Ramos (cell line): ENCODE measurements around the gene KCNK3.
"Not testable (repeated sequence)": the region's sequence is repeated elsewhere in the genome, so short reads cannot be mapped to it uniquely, and the experiment has no call there.

Experiments
- in situ Hi-C: fragments of 300-500 bp; cut with MboI; formaldehyde crosslinking; loops from one replicate; pipeline ENCODE4 v1.14.3; 2022; ENCODE audit warnings: low sequenced_read_pairs; ENCODE audit not compliant: unreplicated experiment

The KCNK3 gene

GRCh38 chr2:26660363-26660962, 32.1 kb upstream of the KCNK3 start:
- in situ Hi-C loops: no loop called here

- in situ Hi-C loops: not testable (repeated sequence)
These were observed 27.2 kb upstream of the KCNK3 start for GRCh38 chr2:26665296-26665695.

- in situ Hi-C loops: no loop called here
These were observed 25.9 kb upstream of the KCNK3 start for GRCh38 chr2:26666671-26667070.

DNA sequence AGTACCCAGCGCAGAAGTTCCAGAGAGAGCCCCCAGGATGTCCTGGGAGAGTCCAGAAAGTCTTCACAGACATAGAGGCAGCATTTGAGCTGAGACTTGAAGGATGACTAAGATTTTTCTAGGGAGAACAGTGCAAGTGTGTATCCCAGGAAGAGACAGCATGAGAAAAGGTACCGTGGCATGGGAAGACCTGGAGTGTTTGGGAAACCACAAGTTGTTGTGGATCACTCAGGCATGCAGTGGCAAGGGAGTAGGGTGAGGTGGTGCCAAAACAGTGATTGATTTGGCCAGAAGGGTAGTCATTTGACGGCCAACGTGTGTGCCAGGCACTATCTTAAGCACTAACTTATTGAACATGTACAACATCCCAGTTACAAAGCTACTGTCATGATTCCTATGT, 24.5 kb upstream of the KCNK3 start:
- in situ Hi-C loops: no loop called here

DNA sequence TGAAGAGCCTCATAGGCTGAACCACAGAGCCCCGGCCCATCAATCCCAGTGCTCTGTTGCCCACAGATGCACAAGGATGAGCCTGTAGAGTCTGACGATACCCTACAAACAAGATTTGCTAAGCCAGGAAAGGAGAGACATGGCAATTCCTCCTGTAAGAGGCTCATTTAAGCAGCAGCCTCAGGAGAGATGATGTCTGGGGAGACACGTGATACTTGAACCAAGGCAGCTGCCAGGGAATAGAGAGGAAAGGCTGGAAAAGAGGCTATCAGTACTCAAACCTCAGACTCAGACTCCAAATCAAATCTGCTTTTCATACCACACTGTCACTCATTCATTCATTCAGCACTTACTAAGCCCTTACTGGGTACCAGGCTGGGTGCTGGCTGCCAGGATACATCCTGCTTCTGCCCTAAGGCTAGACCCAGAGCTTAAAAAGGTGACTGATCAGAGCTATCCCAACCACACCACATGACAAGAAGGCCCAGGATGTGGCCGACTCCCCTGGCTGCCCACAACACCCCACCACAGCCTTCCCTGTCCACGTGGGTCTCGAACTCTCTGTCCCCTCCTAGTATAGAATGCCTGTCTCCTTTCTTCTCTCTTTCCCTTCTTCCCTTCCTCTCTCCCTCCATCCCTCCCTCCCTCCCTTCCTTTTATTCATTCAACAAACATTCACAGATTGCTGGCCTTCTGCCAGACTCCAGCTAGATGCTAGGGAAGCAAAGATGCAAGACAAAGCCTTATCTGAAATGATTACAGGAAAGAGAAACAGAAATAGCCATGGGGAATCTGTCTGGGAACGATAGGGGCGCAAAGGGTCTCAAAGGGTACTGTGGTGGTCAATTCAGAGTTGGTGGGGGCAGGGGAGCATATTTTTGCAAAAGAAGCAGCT, 23.4 kb upstream of the KCNK3 start:
- in situ Hi-C loops: no loop called here

GRCh38 chr2:26670171-26670570, 22.4 kb upstream of the KCNK3 start:
- in situ Hi-C loops: no loop called here

- in situ Hi-C loops: no loop called here
These were observed 21.5 kb upstream of the KCNK3 start for GRCh38 chr2:26670931-26671460.

- in situ Hi-C loops: no loop called here
These were observed 20.8 kb upstream of the KCNK3 start for GRCh38 chr2:26671691-26672090.

GRCh38 chr2:26672112-26672817, 20.3 kb upstream of the KCNK3 start:
- in situ Hi-C loops: no loop called here

GRCh38 chr2:26672818-26673393, 19.6 kb upstream of the KCNK3 start:
- in situ Hi-C loops: no loop called here

DNA sequence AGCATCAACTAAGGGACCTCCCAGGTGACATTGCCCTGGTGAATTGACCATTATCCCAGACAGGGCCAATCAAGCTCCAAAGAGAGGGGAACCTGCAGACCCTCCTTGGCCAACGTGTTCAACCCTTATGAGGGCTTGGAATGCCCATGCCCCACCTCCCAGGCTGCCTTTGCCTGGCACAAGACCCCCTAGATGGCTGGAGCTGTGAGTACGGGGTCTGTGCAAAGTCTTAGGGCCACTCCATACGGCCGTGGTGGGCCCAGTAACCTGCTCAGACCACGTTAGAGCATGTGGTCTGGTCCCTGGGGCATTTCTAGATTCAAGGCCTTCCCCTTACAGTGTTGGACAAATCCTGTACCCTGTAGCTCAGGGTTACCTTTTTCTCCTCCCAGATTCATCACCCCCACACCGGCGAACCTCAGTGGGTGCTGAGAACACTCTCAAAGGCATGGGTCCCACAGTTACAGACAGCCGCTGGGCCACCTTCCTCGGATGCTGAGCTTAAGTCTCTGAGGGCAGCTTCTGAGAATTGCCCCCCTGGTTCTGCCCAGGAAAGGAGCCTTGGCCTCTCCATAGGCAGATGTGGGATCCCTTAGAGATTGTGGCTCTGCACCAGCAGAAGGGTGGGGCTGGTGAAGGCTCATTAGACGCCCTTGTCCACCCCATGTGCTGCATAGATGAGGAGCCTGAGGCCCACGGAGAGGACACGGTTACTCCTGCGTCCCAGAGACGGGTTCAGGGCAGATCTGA, 18.3 kb upstream of the KCNK3 start:
- in situ Hi-C loops: no loop called here

- in situ Hi-C loops: no loop called here
These were observed 17.8 kb upstream of the KCNK3 start for GRCh38 chr2:26674771-26675170.

- in situ Hi-C loops: no loop called here
These were observed 16.8 kb upstream of the KCNK3 start for GRCh38 chr2:26675651-26676255.

GRCh38 chr2:26678035-26678434, 14.5 kb upstream of the KCNK3 start:
- in situ Hi-C loops: no loop called here

DNA sequence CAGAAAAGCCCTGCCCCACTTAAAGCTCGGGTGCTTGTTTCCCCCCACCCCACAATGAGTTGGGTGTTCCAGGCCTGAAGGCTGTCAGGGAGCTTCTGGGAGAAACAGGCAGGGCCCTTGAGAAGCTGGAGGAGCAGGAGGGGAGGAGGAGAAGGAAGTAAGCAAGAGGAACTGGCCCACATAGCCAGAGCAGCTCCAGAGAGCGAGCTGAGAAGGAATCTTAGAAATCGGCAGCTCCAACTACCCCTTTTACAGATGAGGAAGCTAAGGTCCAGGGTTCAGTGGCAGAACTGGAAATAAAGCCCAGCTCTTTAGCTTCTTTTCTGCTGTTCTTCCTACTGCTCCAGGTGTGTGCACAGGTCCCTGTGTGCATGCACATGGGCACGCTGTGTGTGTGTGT, 12.7 kb upstream of the KCNK3 start:
- in situ Hi-C loops: no loop called here

DNA sequence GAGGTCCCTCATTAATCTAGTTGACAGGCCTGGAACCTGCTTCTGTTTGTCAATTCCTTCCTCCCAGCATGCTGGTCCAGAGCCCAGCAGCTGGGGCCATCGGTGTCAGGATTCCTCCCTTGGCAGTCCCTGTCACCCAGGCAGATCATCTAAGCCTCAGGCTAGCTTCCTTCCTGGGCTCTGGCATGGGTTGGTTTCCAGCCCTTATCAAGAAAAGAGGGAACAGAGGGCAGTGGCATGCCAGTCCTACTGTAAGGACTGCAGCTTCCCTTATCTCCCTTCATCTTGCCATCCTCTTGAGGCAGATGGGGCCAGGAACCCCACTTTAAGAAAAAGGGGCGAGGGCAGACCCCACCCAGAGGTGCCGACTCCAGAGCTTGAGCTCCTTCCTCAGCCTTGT, 10.9 kb upstream of the KCNK3 start:
- in situ Hi-C loops: no loop called here

DNA sequence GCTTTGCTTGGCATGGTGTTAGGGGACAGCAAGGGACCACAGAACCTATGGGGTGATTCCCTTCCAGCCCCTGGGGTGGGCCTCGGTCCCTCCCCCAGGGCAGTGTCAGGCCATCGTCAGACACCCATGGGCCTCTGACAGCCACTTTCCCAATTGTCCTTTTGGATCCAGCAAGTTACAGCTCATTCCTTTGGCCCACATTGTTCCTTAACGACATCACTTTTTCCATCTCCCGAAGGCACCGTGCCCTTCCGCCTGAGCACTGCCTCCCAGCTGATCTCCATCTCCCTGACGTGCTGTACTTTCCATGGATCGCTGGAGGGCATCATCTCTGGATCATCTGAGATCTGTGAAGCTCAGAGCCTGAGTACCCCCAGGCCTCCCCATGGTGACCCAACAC, 10.4 kb upstream of the KCNK3 start:
- in situ Hi-C loops: no loop called here

- in situ Hi-C loops: no loop called here
These were observed 8.9 kb upstream of the KCNK3 start for GRCh38 chr2:26683583-26683982.

GRCh38 chr2:26685341-26685740, 7.2 kb upstream of the KCNK3 start:
- in situ Hi-C loops: no loop called here
